Neural cell (in vitro differentiated cells): ENCODE data around the gene MSLN. TPM values are rescaled to one million over a fixed set of nuclear protein-coding genes. Genes with fewer than 3 reads are reported as not detected.

Experiments used
- H2AFZ ChIP-seq: fragments of 200-600, 300-800 bp; sonication (generic), shearing (Covaris generic); 2 replicates; pipeline ENCODE4 v1.6.0; 2014; ENCODE audit warnings: low read depth, mild to moderate bottlenecking, antibody characterized with exemption, low read length, moderate library complexity
- H3F3A ChIP-seq: fragments of 200-600 bp; shearing (Covaris generic); 2 replicates; pipeline ENCODE4 v1.6.1; 2016; ENCODE audit warnings: mild to moderate bottlenecking, moderate library complexity, mixed read lengths, antibody characterized with exemption, low read length; ENCODE audit not compliant: insufficient read depth, poor library complexity, severe bottlenecking
- H3K27ac ChIP-seq: fragments of 200-600, 300-800 bp; sonication (generic), shearing (Covaris generic); 2 replicates; pipeline ENCODE4 v1.5.1; 2014; ENCODE audit warnings: mild to moderate bottlenecking, low read length, moderate library complexity
- H3K27me3 ChIP-seq: fragments of 300-800, 200-600 bp; sonication (generic), shearing (Covaris generic); 2 replicates; pipeline ENCODE4 v1.6.0; 2014; ENCODE audit warnings: mild to moderate bottlenecking, low read depth, low read length, moderate library complexity; ENCODE audit not compliant: insufficient read depth
- H3K36me3 ChIP-seq: fragments of 300-800, 200-600 bp; sonication (generic), shearing (Covaris generic); 2 replicates; pipeline ENCODE4 v1.5.1; 2014; ENCODE audit warnings: mild to moderate bottlenecking, antibody characterized with exemption, low read length, moderate library complexity; ENCODE audit not compliant: insufficient read depth
- H3K4me2 ChIP-seq: fragments of 300-800, 200-600 bp; sonication (generic), shearing (Covaris generic); 2 replicates; pipeline ENCODE4 v1.6.0; 2014; ENCODE audit warnings: mild to moderate bottlenecking, low read length
- H3K4me3 ChIP-seq: fragments of 300-800, 200-600 bp; sonication (generic), shearing (Covaris generic); 2 replicates; pipeline ENCODE4 v1.5.1; 2014; ENCODE audit warnings: mild to moderate bottlenecking, low read length, moderate library complexity
- H3K79me2 ChIP-seq: fragments of 200-600 bp; shearing (Covaris generic); replicated peaks from 2 replicates; pipeline ENCODE4 v1.6.0; 2014; ENCODE audit warnings: mild to moderate bottlenecking, low read length, moderate library complexity; ENCODE audit not compliant: insufficient read depth
- H3K9ac ChIP-seq: fragments of 300-800, 200-600 bp; sonication (generic), shearing (Covaris generic); 2 replicates; pipeline ENCODE4 v1.6.1; 2016; ENCODE audit warnings: mild to moderate bottlenecking, low read length, mixed read lengths
- H3K9me2 ChIP-seq: fragments of 200-600 bp; shearing (Covaris generic); 2 replicates; pipeline ENCODE4 v1.6.1; 2016; ENCODE audit warnings: mild to moderate bottlenecking, low read length, mixed read lengths; ENCODE audit not compliant: insufficient read depth
- H3K9me3 ChIP-seq: fragments of 200-600, 300-800 bp; sonication (generic), shearing (Covaris generic); 2 replicates; pipeline ENCODE4 v1.6.1; 2016; ENCODE audit warnings: mild to moderate bottlenecking, mixed run types, low read length, moderate library complexity, mixed read lengths
- H4K20me1 ChIP-seq: fragments of 200-600 bp; shearing (Covaris generic); 2 replicates; pipeline ENCODE4 v1.6.1; 2016; ENCODE audit warnings: mild to moderate bottlenecking, mixed run types; ENCODE audit not compliant: insufficient read depth
- CTCF ChIP-seq: fragments of 450-650 bp; IDR thresholded peaks from 2 replicates; pipeline ENCODE4 v1.5.1; 2014; ENCODE audit warnings: antibody characterized with exemption, mild to moderate bottlenecking, moderate library complexity; ENCODE audit not compliant: poor library complexity, severe bottlenecking
- EP300 ChIP-seq: fragments of 450-650 bp; conservative IDR thresholded peaks from 2 replicates; pipeline ENCODE4 v1.6.1; 2014; ENCODE audit warnings: antibody characterized with exemption, mild to moderate bottlenecking, moderate library complexity; ENCODE audit not compliant: poor library complexity, severe bottlenecking
- EZH2 ChIP-seq: fragments of 200-600, 300-800 bp; shearing (Covaris generic), sonication (generic); IDR thresholded peaks from 2 replicates; pipeline ENCODE4 v1.6.1; 2014; ENCODE audit warnings: antibody characterized with exemption, low read length, borderline replicate concordance, mild to moderate bottlenecking; ENCODE audit not compliant: insufficient read depth, poor library complexity, severe bottlenecking
- MXI1 ChIP-seq: fragments of 450-650 bp; conservative IDR thresholded peaks from 2 replicates; pipeline ENCODE4 v1.6.1; 2014; ENCODE audit warnings: antibody characterized with exemption, mild to moderate bottlenecking; ENCODE audit not compliant: poor library complexity, severe bottlenecking
- POLR2AphosphoS5 ChIP-seq: IDR thresholded peaks from 2 replicates; pipeline ENCODE4 v1.6.1; 2012
- RAD21 ChIP-seq: fragments of 450-650 bp; conservative IDR thresholded peaks from 2 replicates; pipeline ENCODE4 v1.6.1; 2014; ENCODE audit warnings: antibody characterized with exemption, mild to moderate bottlenecking, moderate library complexity
- REST ChIP-seq: IDR thresholded peaks from 2 replicates; pipeline ENCODE4 v1.6.1; 2012; ENCODE audit warnings: borderline replicate concordance
- SMC3 ChIP-seq: fragments of 450-650 bp; conservative IDR thresholded peaks from 2 replicates; pipeline ENCODE4 v1.6.1; 2014; ENCODE audit warnings: antibody characterized with exemption, mild to moderate bottlenecking, moderate library complexity; ENCODE audit not compliant: poor library complexity
- TAF1 ChIP-seq: IDR thresholded peaks from 2 replicates; pipeline ENCODE4 v1.6.1; 2012; ENCODE audit warnings: low read depth
- polyA plus RNA-seq: library from polyadenylated mRNA; depleted of rRNA; stranded (reverse); fragments of >200 nt; gene quantifications from 2 replicates; pipeline ENCODE4 v1.2.3, GENCODE V29; 2014

Gene MSLN
- polyA plus RNA-seq, 1 donor from 2014 or later: 0.63 TPM

- no peak for TF ChIP-seq SMC3
- no peak for TF ChIP-seq POLR2AphosphoS5
Observed at GRCh38 chr16:762595-763268, 2.2 kb downstream of the MSLN start (continued).

GRCh38 chr16:763369-764183, 3.0 kb downstream of the MSLN start:
- H2AFZ ChIP-seq: no peak overlapping the region
- H4K20me1 ChIP-seq: no peaks in the 10 kb centered on the region
- H3K36me3 ChIP-seq: no peaks in the 10 kb centered on the region
- H3K27me3 ChIP-seq: no peaks in the 10 kb centered on the region
- H3K27ac ChIP-seq: no peak overlapping the region
- no peak overlapping the region for H3K9ac ChIP-seq
- no peak overlapping the region for H3K4me3 ChIP-seq
- no peak overlapping the region for H3K4me2 ChIP-seq
- no peaks in the 10 kb centered on the region for H3K79me2 ChIP-seq
- TF ChIP-seq SMC3 (no peak), POLR2AphosphoS5 (no peak), REST (no peak), TAF1 (no peak), EZH2 (no peak), CTCF (no peak), MXI1 (no peak)
- no peaks in the 10 kb centered on the region for H3F3A ChIP-seq
- no peaks in the 10 kb centered on the region for H3K9me2 ChIP-seq
- no peaks in the 10 kb centered on the region for H3K9me3 ChIP-seq

- no peaks in the 10 kb centered on the region for H4K20me1 ChIP-seq
- H2AFZ ChIP-seq: no peak overlapping the region
- no peaks in the 10 kb centered on the region for H3K9me2 ChIP-seq
- no peak overlapping the region for H3K4me2 ChIP-seq
- H3K27me3 ChIP-seq: no peaks in the 10 kb centered on the region
- no peaks in the 10 kb centered on the region for H3K36me3 ChIP-seq
- H3K9me3 ChIP-seq: no peaks in the 10 kb centered on the region
- H3K4me3 ChIP-seq: no peak overlapping the region
- TF ChIP-seq REST (no peak), TAF1 (no peak), SMC3 (no peak), CTCF (no peak), POLR2AphosphoS5 (no peak), RAD21 (no peak), EP300 (no peak), MXI1 (no peak)
- no peak overlapping the region for H3K27ac ChIP-seq
- H3F3A ChIP-seq: no peaks in the 10 kb centered on the region
- no peaks in the 10 kb centered on the region for H3K79me2 ChIP-seq
- no peak overlapping the region for H3K9ac ChIP-seq
Observed at GRCh38 chr16:764184-764750, 3.7 kb downstream of the MSLN start.
